ENCODE data around the gene ANKRD34A. TPM values are rescaled to one million over a fixed set of nuclear protein-coding genes. Genes with fewer than 3 reads are reported as not detected.

Gene ANKRD34A
- total RNA-seq, 4 donors from 2014 or later, result 0.54 to 3.7 TPM; not detected in 2

- peaks cover 0 to 6% (median 1%) of the 10 kb centered on the region in 3 donors for H3K36me3 ChIP-seq
- no peak overlapping the region for H3K4me3 ChIP-seq
- no peaks in the 10 kb centered on the region for H3K9me3 ChIP-seq
- DNase-seq, result no peak
- peaks cover 4 to 52% (median 20%) of the 10 kb centered on the region in 4 donors for H3K4me1 ChIP-seq
- TF ChIP-seq POLR2A (IDR thresholded peaks at IDR 0.05) (peak in 1 of 2 donors; percentile 4), CTCF (IDR thresholded peaks at IDR 0.05) (no peak)
- peak overlapping the region in 2 of 4 donors; percentile 57 to 94 for H3K27ac ChIP-seq
- no peaks in the 10 kb centered on the region for H3K27me3 ChIP-seq
Measured at GRCh38 chr1:145987926-145988325, 23.6 kb upstream of the ANKRD34A start.

GRCh38 chr1:145986551-145986950, 22.2 kb upstream of the ANKRD34A start:
- Histone ChIP-seq H3K36me3 (no peaks in the 10 kb centered on the region), H3K27ac (peak overlapping the region; percentile 41 to 92 (median 88)), H3K4me3 (no peak overlapping the region), H3K27me3 (no peaks in the 10 kb centered on the region), H3K9me3 (no peaks in the 10 kb centered on the region), H3K4me1 (peaks cover 5 to 47% (median 26%) of the 10 kb centered on the region in 4 donors)
- TF ChIP-seq POLR2A (IDR thresholded peaks at IDR 0.05) (no peak), CTCF (IDR thresholded peaks at IDR 0.05) (no peak)
- DNase-seq, result peak in 2 of 3 donors; percentile 17 to 43

- no peak for TF ChIP-seq CTCF (IDR thresholded peaks at IDR 0.05)
- no peak for TF ChIP-seq POLR2A (IDR thresholded peaks at IDR 0.05)
- Histone ChIP-seq H3K27me3 (no peaks in the 10 kb centered on the region), H3K27ac (peak overlapping the region; percentile 56 to 92 (median 88)), H3K9me3 (no peaks in the 10 kb centered on the region), H3K36me3 (no peaks in the 10 kb centered on the region), H3K4me3 (peak overlapping the region in 1 of 4 donors; percentile 1), H3K4me1 (peaks cover 5 to 48% (median 32%) of the 10 kb centered on the region in 4 donors)
- peak in 2 of 3 donors; percentile 27 to 62 for DNase-seq
Measured at GRCh38 chr1:145985502-145986439, 21.4 kb upstream of the ANKRD34A start.

- no peaks in the 10 kb centered on the region for H3K27me3 ChIP-seq
- no peaks in the 10 kb centered on the region for H3K9me3 ChIP-seq
- peak overlapping the region; percentile 56 to 92 (median 88) for H3K27ac ChIP-seq
- H3K36me3 ChIP-seq, result no peaks in the 10 kb centered on the region
- peaks cover 9 to 54% (median 37%) of the 10 kb centered on the region in 4 donors for H3K4me1 ChIP-seq
- peak overlapping the region in 1 of 4 donors; percentile 1 for H3K4me3 ChIP-seq
- DNase-seq, result peak in 1 of 3 donors; percentile 48
- TF ChIP-seq POLR2A (IDR thresholded peaks at IDR 0.05) (no peak), CTCF (IDR thresholded peaks at IDR 0.05) (no peak)
Measured at GRCh38 chr1:145985129-145985501, 20.7 kb upstream of the ANKRD34A start.

- TF ChIP-seq POLR2A (IDR thresholded peaks at IDR 0.05), result no peak
- no peak for TF ChIP-seq CTCF (IDR thresholded peaks at IDR 0.05)
- Histone ChIP-seq H3K27me3 (no peaks in the 10 kb centered on the region), H3K9me3 (no peaks in the 10 kb centered on the region), H3K4me3 (no peak overlapping the region), H3K4me1 (peaks cover 9 to 62% (median 39%) of the 10 kb centered on the region in 4 donors), H3K36me3 (no peaks in the 10 kb centered on the region), H3K27ac (peak overlapping the region; percentile 56 to 98 (median 89))
- DNase-seq, result peak in 2 of 3 donors; percentile 79 to 87
Measured at GRCh38 chr1:145983960-145984830, 19.8 kb upstream of the ANKRD34A start.
